ENCODE results near the gene UGT2B28.
"Not testable (repeated sequence)": the region's sequence is repeated elsewhere in the genome, so short reads cannot be mapped to it uniquely, and the experiment has no call there.

Gene UGT2B28

DNA sequence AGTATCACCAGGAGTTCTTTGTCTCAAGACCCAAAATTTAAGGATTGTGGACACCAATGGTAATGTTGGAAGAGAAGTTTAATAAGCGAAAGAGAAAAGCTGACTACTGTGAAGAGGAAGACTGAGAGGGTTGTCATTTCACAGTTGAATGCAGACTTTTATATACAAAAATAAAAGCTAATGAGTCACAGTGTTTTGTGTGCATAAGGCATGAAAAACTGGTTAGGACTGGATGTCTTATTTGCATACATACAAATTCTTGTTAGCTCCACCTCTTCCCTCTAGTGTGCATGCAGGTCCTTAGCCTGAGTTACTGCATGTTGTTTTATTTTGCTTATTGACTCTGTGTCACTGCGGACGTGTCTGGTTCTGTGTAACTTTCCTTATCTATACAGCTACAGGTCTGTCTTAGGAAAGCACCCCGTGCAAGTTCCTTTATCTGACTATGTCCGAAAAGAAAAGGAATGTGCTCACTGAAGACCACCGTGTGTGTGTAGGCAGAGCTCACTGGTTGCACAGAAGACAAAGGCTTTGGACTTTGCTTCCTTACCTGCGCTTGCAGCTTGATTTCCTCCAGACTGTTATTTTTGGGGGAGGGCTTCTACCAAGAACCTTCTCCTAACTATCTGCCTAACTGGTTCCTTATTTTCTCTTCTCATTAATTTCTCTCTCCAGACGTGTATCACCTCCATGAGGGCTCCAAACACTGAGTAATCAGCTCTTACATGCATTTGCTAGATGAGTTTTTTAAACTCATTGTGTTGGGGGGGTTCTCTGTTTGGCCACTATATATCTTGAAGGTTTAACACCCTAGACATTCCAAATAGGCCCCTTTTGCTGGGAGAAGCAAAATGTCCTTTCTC lies 63.5 kb downstream of the UGT2B28 start:
- DNase-seq (ENCODE audit: low read depth in 2 of 2) = not testable (repeated sequence)

Measured in stimulated activated CD4-positive, alpha-beta T cell treated with anti-CD3 and anti-CD28 coated beads, Interleukin-4, amount 100 ng/mL, for 48 hours (primary cell).